ENCODE data around the gene RANBP1.

RANBP1 gene

DNA sequence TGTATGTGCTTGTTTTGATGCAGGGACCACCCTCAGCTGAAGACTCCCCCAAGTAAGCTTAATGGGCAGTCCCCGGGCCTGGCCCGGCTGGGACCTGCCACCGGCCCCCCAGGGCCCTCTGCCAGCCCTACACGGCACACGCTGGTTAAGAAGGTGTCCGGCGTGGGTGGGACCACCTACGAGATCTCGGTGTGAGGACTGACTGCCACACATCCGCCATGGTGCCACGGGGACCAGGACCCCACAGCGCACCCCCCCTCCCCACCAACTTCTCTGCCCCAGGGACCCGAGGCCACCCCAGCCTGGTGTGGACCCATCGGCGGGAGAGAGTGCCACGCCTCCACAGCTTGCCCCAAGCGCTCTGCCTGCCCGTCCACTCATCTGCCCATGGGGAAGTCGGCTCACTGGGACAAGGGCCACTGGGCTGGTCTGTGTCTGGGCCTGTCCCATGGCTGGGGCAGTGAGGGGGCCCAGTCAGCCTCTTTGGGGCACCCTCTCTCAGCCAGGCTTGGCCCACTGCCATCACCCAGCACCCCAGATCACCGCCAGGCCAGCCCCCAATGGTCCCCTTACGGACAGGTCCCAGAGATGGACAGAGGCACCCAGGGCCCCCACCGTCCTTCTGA is 29.4 kb downstream of the RANBP1 start:
- TF ChIP-seq CTCF (IDR thresholded peaks at IDR 0.05; ENCODE audit: insufficient read depth, low read depth, low read length, missing control alignments) = no peak
- no peak overlapping the region for H3K4me3 ChIP-seq (ENCODE audit: low read length)
- DNase-seq (ENCODE audit: low read depth) = no peak

DNA sequence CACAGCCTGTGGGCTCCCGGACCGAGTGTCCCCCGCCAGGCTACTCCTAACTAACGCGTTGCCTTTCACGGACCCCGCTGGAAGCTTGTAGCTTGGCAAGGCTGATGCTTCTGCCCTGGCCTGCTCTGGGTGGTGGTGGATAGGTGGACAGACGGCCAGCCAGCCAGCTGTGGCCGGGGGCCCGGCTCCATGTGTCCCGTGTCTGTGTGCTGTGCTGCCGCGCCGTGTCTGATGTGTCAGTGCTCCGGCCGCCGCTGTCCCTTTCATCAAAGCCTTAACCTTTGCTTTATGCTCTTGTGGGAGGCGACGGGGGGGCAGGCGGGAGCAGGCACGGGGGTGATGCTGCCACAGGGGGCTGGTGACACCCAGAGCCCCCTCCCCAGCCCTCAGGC is 29.9 kb downstream of the RANBP1 start:
- DNase-seq (ENCODE audit: low read depth) = no peak
- H3K4me3 ChIP-seq (ENCODE audit: low read length) = no peak overlapping the region
- TF ChIP-seq CTCF (IDR thresholded peaks at IDR 0.05; ENCODE audit: insufficient read depth, low read depth, low read length, missing control alignments) = no peak

DNA sequence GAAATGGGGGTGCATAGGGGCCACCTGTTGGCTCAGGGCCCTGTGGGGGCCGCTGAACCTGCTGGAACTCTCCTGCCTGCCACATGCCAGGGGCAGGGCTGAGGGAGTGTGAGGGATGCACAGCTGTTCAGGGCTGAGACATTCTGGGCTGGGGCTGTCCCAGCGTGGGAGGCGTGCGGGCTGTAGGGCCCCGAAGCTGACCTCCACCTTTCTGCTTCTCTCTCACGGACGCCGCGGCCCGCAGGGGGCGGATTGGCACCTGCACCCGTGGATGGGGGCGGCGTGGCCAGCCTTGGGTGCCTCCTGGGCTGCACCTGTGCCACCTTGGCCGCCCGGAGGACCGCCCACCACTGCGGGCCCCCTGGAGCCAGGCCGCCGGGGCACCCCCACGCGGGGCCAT is 30.9 kb downstream of the RANBP1 start:
- no peak overlapping the region for H3K4me3 ChIP-seq (ENCODE audit: low read length)
- DNase-seq (ENCODE audit: low read depth) = no peak
- no peak for TF ChIP-seq CTCF (IDR thresholded peaks at IDR 0.05; ENCODE audit: insufficient read depth, low read depth, low read length, missing control alignments)

- no peak for DNase-seq (ENCODE audit: low read depth)
- H3K4me3 ChIP-seq (ENCODE audit: low read length) = no peak overlapping the region
- TF ChIP-seq CTCF (IDR thresholded peaks at IDR 0.05; ENCODE audit: insufficient read depth, low read depth, low read length, missing control alignments) = no peak
Observed at GRCh38 chr22:20147237-20147988, 31.5 kb downstream of the RANBP1 start.

- no peak for DNase-seq (ENCODE audit: low read depth)
- H3K4me3 ChIP-seq (ENCODE audit: low read length) = no peak overlapping the region
- TF ChIP-seq CTCF (IDR thresholded peaks at IDR 0.05; ENCODE audit: insufficient read depth, low read depth, low read length, missing control alignments) = no peak
Observed at GRCh38 chr22:20148414-20148813, 32.5 kb downstream of the RANBP1 start.

DNA sequence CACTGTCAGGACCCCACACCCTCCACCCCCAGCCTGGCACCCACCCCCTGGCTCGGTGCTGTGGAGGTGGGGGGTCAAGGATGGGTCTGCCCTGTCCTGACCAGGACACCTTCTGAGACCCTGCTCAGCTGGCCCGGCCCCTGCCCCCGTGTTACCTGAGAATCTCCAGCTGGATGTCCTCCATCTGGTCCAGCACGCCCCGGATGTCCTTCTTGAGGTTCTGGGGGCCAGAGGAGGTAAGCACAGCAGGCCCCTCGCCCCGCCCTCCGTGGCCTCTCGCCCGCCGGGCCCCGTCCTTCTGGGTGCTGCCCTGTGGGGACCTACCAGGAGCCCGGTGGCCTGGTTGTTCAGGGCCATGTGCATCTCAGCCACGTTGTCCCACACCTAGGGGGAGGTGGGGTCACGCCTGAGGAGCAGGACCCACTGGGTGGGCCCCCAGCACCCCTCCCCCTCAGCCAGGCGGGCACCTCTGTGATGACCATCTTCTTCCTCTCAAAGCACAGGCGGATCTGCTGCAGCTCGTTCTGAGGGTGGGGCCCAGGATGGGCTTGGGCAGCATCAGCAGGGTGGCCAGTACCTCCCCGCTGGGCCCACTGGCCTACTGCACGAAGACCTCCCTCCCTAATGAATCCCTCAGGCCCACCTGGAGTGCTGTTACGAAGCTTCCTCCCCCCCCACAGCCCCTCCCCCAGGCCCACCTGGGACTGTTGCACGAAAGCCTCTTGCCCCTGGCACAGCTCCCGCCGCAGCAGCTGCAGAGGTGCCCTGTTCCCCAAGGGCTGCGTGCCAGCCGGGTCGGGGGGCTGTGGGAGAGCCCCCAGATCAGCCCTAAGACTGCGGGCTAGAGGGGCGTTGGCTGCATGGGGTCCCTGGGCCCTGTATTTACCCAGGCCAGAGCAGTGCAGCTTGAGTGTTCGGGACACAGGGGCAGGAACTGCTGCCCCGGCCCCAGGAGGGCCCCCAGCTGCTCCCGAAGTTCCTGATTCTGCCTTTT is 33.6 kb downstream of the RANBP1 start:
- no peak for TF ChIP-seq CTCF (IDR thresholded peaks at IDR 0.05; ENCODE audit: insufficient read depth, low read depth, low read length, missing control alignments)
- no peak overlapping the region for H3K4me3 ChIP-seq (ENCODE audit: low read length)
- no peak for DNase-seq (ENCODE audit: low read depth)
